ENCODE data around the gene CHRNA4.

GRCh38 chr20:63373996-63374395 lies 12.8 kb upstream of the CHRNA4 start:
- TF ChIP-seq CTCF (conservative IDR thresholded peaks at IDR 0.05 in 1 of 2, IDR thresholded peaks at IDR 0.05 in 1 of 2; ENCODE audit: low read depth in 1 of 2, low read length in 2 of 2) (no peak), EZH2 (IDR thresholded peaks at IDR 0.05; ENCODE audit: low read length, missing control alignments) (no peak)

Measured in fibroblast of lung (primary cell).